ENCODE results near the gene USP12.

The USP12 gene

GRCh38 chr13:27138457-27139093, 33.0 kb downstream of the USP12 start:
- Histone ChIP-seq H2AK5ac (ENCODE audit: low read length) (no peak overlapping the region), H2BK120ac (ENCODE audit: insufficient read depth, low read length, poor library complexity) (no peak overlapping the region), H3K4me2 (ENCODE audit: low read length) (no peak overlapping the region), H3K36me3 (ENCODE audit: control insufficient read depth in 1 of 2, insufficient read depth in 2 of 2, low read length in 2 of 2) (peaks cover 2 to 3% of the 10 kb centered on the region in 2 experiments), H3K4me1 (ENCODE audit: control insufficient read depth in 1 of 2, insufficient read depth in 2 of 2, low read length in 2 of 2) (no peaks in the 10 kb centered on the region), H3K79me1 (ENCODE audit: low read length) (no peaks in the 10 kb centered on the region), H2BK12ac (ENCODE audit: low read length) (no peak overlapping the region), H4K91ac (ENCODE audit: low read depth, low read length) (no peak overlapping the region), H3K18ac (ENCODE audit: low read length) (no peak overlapping the region), H3K79me2 (ENCODE audit: control insufficient read depth, insufficient read depth, low read length, poor library complexity) (peaks cover 5% of the 10 kb centered on the region), H2BK5ac (ENCODE audit: low read depth, low read length, poor library complexity) (no peak overlapping the region), H3K4me3 (ENCODE audit: low read depth, low read length) (no peak overlapping the region), H3K27me3 (ENCODE audit: insufficient read depth, low read length) (no peaks in the 10 kb centered on the region), H4K12ac (ENCODE audit: low read depth, low read length) (no peak overlapping the region), H3K9me3 (ENCODE audit: insufficient read depth, low read depth, low read length) (no peaks in the 10 kb centered on the region), H3K4ac (ENCODE audit: low read depth, low read length) (no peak overlapping the region), H4K8ac (ENCODE audit: low read depth, low read length) (no peak overlapping the region), H3K27ac (ENCODE audit: low read depth, low read length) (no peak overlapping the region), H3K9ac (ENCODE audit: low read length) (no peak overlapping the region), H2AFZ (ENCODE audit: insufficient read depth, low read length, poor library complexity) (no peak overlapping the region), H3K14ac (ENCODE audit: low read length) (no peak overlapping the region), H3K23ac (ENCODE audit: low read length) (no peak overlapping the region)
- WGBS (ENCODE audit: extremely low coverage, insufficient coverage, insufficient read length): no CpG with 5 or more reads among the region's 4 CpGs
- DNase-seq: no peak

- DNase-seq: no peak
- H2BK12ac ChIP-seq (ENCODE audit: low read length): no peak overlapping the region
- no peak overlapping the region for H2BK5ac ChIP-seq (ENCODE audit: low read depth, low read length, poor library complexity)
- peaks cover 5% of the 10 kb centered on the region for H3K79me2 ChIP-seq (ENCODE audit: control insufficient read depth, insufficient read depth, low read length, poor library complexity)
- no peak overlapping the region for H4K91ac ChIP-seq (ENCODE audit: low read depth, low read length)
- no peaks in the 10 kb centered on the region for H3K4me1 ChIP-seq (ENCODE audit: control insufficient read depth in 1 of 2, insufficient read depth in 2 of 2, low read length in 2 of 2)
- no peak overlapping the region for H3K23ac ChIP-seq (ENCODE audit: low read length)
- no peak overlapping the region for H3K27ac ChIP-seq (ENCODE audit: low read depth, low read length)
- H3K4me3 ChIP-seq (ENCODE audit: low read depth, low read length): no peak overlapping the region
- no peak overlapping the region for H3K14ac ChIP-seq (ENCODE audit: low read length)
- H3K27me3 ChIP-seq (ENCODE audit: insufficient read depth, low read length): no peaks in the 10 kb centered on the region
- H4K8ac ChIP-seq (ENCODE audit: low read depth, low read length): no peak overlapping the region
- no peak overlapping the region for H2AK5ac ChIP-seq (ENCODE audit: low read length)
- no peak overlapping the region for H3K9ac ChIP-seq (ENCODE audit: low read length)
- WGBS (ENCODE audit: extremely low coverage, insufficient coverage, insufficient read length): no CpG with 5 or more reads among the region's 7 CpGs
- H2BK120ac ChIP-seq (ENCODE audit: insufficient read depth, low read length, poor library complexity): no peak overlapping the region
- peaks cover 2 to 3% of the 10 kb centered on the region in 2 experiments for H3K36me3 ChIP-seq (ENCODE audit: control insufficient read depth in 1 of 2, insufficient read depth in 2 of 2, low read length in 2 of 2)
- H3K4ac ChIP-seq (ENCODE audit: low read depth, low read length): peak overlapping the region; percentile 3
- no peaks in the 10 kb centered on the region for H3K9me3 ChIP-seq (ENCODE audit: insufficient read depth, low read depth, low read length)
- no peaks in the 10 kb centered on the region for H3K79me1 ChIP-seq (ENCODE audit: low read length)
- no peak overlapping the region for H2AFZ ChIP-seq (ENCODE audit: insufficient read depth, low read length, poor library complexity)
- H3K4me2 ChIP-seq (ENCODE audit: low read length): no peak overlapping the region
- no peak overlapping the region for H4K12ac ChIP-seq (ENCODE audit: low read depth, low read length)
- peak overlapping the region; percentile 48 for H3K18ac ChIP-seq (ENCODE audit: low read length)
These were observed 33.9 kb downstream of the USP12 start for GRCh38 chr13:27137759-27138158.

DNA sequence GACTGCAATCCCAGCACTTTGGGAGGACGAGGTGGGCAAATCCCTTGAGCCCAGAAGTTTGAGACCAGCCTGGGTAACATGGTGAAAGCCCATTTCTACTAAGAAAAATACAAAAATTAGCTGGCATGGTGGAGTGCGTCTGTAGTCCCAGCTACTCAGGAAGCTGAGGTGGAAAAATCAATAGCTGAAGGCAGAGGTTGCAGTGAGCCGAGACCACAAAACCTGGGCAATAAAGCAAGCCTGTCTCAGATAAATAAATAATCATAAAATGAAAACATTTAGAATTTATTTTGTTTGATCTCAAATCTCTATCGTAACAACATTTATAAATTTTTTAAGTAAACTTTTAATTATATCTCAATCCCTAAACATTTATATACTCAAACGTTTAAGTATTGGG, 36.6 kb downstream of the USP12 start:
- WGBS (ENCODE audit: extremely low coverage, insufficient coverage, insufficient read length): no CpG with 5 or more reads among the region's 5 CpGs
- no peak overlapping the region for H4K12ac ChIP-seq (ENCODE audit: low read depth, low read length)
- no peaks in the 10 kb centered on the region for H3K4me1 ChIP-seq (ENCODE audit: control insufficient read depth in 1 of 2, insufficient read depth in 2 of 2, low read length in 2 of 2)
- H3K23ac ChIP-seq (ENCODE audit: low read length): no peak overlapping the region
- no peaks in the 10 kb centered on the region for H3K9me3 ChIP-seq (ENCODE audit: insufficient read depth, low read depth, low read length)
- no peak overlapping the region for H3K4me2 ChIP-seq (ENCODE audit: low read length)
- H3K27ac ChIP-seq (ENCODE audit: low read depth, low read length): no peak overlapping the region
- H3K4ac ChIP-seq (ENCODE audit: low read depth, low read length): peak overlapping the region; percentile 75
- peaks cover 0 to 2% of the 10 kb centered on the region in 2 experiments for H3K36me3 ChIP-seq (ENCODE audit: control insufficient read depth in 1 of 2, insufficient read depth in 2 of 2, low read length in 2 of 2)
- H2BK120ac ChIP-seq (ENCODE audit: insufficient read depth, low read length, poor library complexity): no peak overlapping the region
- no peak overlapping the region for H2BK12ac ChIP-seq (ENCODE audit: low read length)
- H2AK5ac ChIP-seq (ENCODE audit: low read length): no peak overlapping the region
- no peak overlapping the region for H4K91ac ChIP-seq (ENCODE audit: low read depth, low read length)
- H3K9ac ChIP-seq (ENCODE audit: low read length): no peak overlapping the region
- H3K18ac ChIP-seq (ENCODE audit: low read length): no peak overlapping the region
- H3K14ac ChIP-seq (ENCODE audit: low read length): no peak overlapping the region
- no peak for DNase-seq
- peaks cover 5% of the 10 kb centered on the region for H3K79me2 ChIP-seq (ENCODE audit: control insufficient read depth, insufficient read depth, low read length, poor library complexity)
- H3K4me3 ChIP-seq (ENCODE audit: low read depth, low read length): no peak overlapping the region
- no peaks in the 10 kb centered on the region for H3K79me1 ChIP-seq (ENCODE audit: low read length)
- H2BK5ac ChIP-seq (ENCODE audit: low read depth, low read length, poor library complexity): no peak overlapping the region
- H3K27me3 ChIP-seq (ENCODE audit: insufficient read depth, low read length): no peaks in the 10 kb centered on the region
- H2AFZ ChIP-seq (ENCODE audit: insufficient read depth, low read length, poor library complexity): no peak overlapping the region
- H4K8ac ChIP-seq (ENCODE audit: low read depth, low read length): no peak overlapping the region

DNA sequence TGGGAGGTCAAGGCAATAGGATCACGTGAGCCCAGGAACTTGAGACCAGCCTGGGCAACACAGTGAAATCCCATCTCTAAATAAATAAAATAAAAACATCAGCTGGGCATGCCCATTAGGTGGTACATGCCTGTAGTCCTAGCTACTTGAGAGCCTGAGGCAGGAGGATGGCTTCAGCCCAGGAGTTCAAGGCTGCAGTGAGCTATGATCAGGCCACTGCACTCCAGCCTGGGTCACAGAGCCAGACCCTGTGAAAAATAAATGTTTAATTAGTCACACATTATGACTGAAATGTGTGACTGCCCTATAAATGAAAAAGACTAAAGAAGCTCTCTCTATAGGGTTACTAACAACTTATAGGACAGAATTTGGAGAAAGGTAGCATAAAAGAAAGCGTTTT, 37.7 kb downstream of the USP12 start:
- Histone ChIP-seq H2AFZ (ENCODE audit: insufficient read depth, low read length, poor library complexity) (no peak overlapping the region), H4K12ac (ENCODE audit: low read depth, low read length) (no peak overlapping the region), H2BK5ac (ENCODE audit: low read depth, low read length, poor library complexity) (no peak overlapping the region), H2AK5ac (ENCODE audit: low read length) (no peak overlapping the region), H3K79me2 (ENCODE audit: control insufficient read depth, insufficient read depth, low read length, poor library complexity) (peaks cover 7% of the 10 kb centered on the region), H3K79me1 (ENCODE audit: low read length) (no peaks in the 10 kb centered on the region), H3K36me3 (ENCODE audit: control insufficient read depth in 1 of 2, insufficient read depth in 2 of 2, low read length in 2 of 2) (no peaks in the 10 kb centered on the region), H3K18ac (ENCODE audit: low read length) (no peak overlapping the region), H3K4me1 (ENCODE audit: control insufficient read depth in 1 of 2, insufficient read depth in 2 of 2, low read length in 2 of 2) (no peaks in the 10 kb centered on the region), H3K9me3 (ENCODE audit: insufficient read depth, low read depth, low read length) (no peaks in the 10 kb centered on the region), H4K8ac (ENCODE audit: low read depth, low read length) (no peak overlapping the region), H3K4me3 (ENCODE audit: low read depth, low read length) (no peak overlapping the region), H3K23ac (ENCODE audit: low read length) (no peak overlapping the region), H2BK120ac (ENCODE audit: insufficient read depth, low read length, poor library complexity) (no peak overlapping the region), H3K14ac (ENCODE audit: low read length) (no peak overlapping the region), H3K9ac (ENCODE audit: low read length) (no peak overlapping the region), H2BK12ac (ENCODE audit: low read length) (no peak overlapping the region), H4K91ac (ENCODE audit: low read depth, low read length) (no peak overlapping the region), H3K27ac (ENCODE audit: low read depth, low read length) (no peak overlapping the region), H3K4me2 (ENCODE audit: low read length) (no peak overlapping the region), H3K27me3 (ENCODE audit: insufficient read depth, low read length) (no peaks in the 10 kb centered on the region), H3K4ac (ENCODE audit: low read depth, low read length) (no peak overlapping the region)
- DNase-seq: no peak
- WGBS (ENCODE audit: extremely low coverage, insufficient coverage, insufficient read length): no CpG with 5 or more reads among the region's 2 CpGs
